WTC11 (cell line): ENCODE results near the gene DAO.

Source experiments
- CTCF ChIP-seq: fragments of 200-600 bp; IDR thresholded peaks from 2 replicates; pipeline ENCODE4 v1.8.0; 2022; ENCODE audit warnings: antibody characterized with exemption
- ELF4 ChIP-seq: sonication (generic); formaldehyde crosslinking; IDR thresholded peaks from 2 replicates; pipeline ENCODE4 v1.8.1; 2022; ENCODE audit warnings: low read depth, mild to moderate bottlenecking, moderate library complexity, missing genetic modification reagents
- USF1 ChIP-seq: sonication (generic); formaldehyde crosslinking; IDR thresholded peaks from 2 replicates; pipeline ENCODE4 v1.8.0; 2022; ENCODE audit warnings: mild to moderate bottlenecking, missing genetic modification reagents
- ZNF138 ChIP-seq: sonication (generic); formaldehyde crosslinking; conservative IDR thresholded peaks from 2 replicates; pipeline ENCODE4 v1.8.1; 2022; ENCODE audit warnings: mild to moderate bottlenecking, moderate library complexity, missing genetic modification reagents

- TF ChIP-seq CTCF (no peak), ZNF138 (CRISPR knock-in tag) (no peak), ELF4 (CRISPR knock-in tag) (no peak), USF1 (no peak)
Observed at GRCh38 chr12:108849660-108850059, 30.2 kb upstream of the DAO start.
